Measurements from ENCODE around the gene LPAR3.

LPAR3 gene

GRCh38 chr1:84892705-84893618, at the start of gene LPAR3 (continued):
- TF ChIP-seq ZSCAN18 (tag by site-specific recombination; IDR thresholded peaks at IDR 0.05) (no peak), ZNF791 (tag by site-specific recombination; IDR thresholded peaks at IDR 0.05) (no peak), ZNF2 (tag by site-specific recombination; IDR thresholded peaks at IDR 0.05) (peak; percentile 51; the same call in 1 of the 2 replicates), KLF1 (tag by site-specific recombination; IDR thresholded peaks at IDR 0.05) (peak; percentile 81), ZFHX2 (tag by site-specific recombination; conservative IDR thresholded peaks at IDR 0.05) (peak; percentile 89), OSR2 (tag by site-specific recombination; IDR thresholded peaks at IDR 0.05) (no peak), ZNF692 (tag by site-specific recombination; IDR thresholded peaks at IDR 0.05) (peak; percentile 73), ZNF280D (tag by site-specific recombination; IDR thresholded peaks at IDR 0.05) (no peak), ZNF518A (tag by site-specific recombination; conservative IDR thresholded peaks at IDR 0.05; ENCODE audit: low read depth) (no peak), AEBP2 (tag by site-specific recombination; IDR thresholded peaks at IDR 0.05; ENCODE audit: borderline replicate concordance) (no peak), ZNF140 (tag by site-specific recombination; IDR thresholded peaks at IDR 0.05) (no peak), ZBTB48 (tag by site-specific recombination; IDR thresholded peaks at IDR 0.05) (peak; percentile 67), ZNF169 (tag by site-specific recombination; IDR thresholded peaks at IDR 0.05) (no peak), HOXC10 (CRISPR knock-in tag; IDR thresholded peaks at IDR 0.05) (no peak), ZBTB1 (tag by site-specific recombination; IDR thresholded peaks at IDR 0.05) (no peak), ZSCAN30 (tag by site-specific recombination; IDR thresholded peaks at IDR 0.05) (peak; percentile 64), RBAK (tag by site-specific recombination; IDR thresholded peaks at IDR 0.05) (no peak), SP3 (tag by site-specific recombination; IDR thresholded peaks at IDR 0.05) (peak; percentile 83), ZBTB11 (tag by site-specific recombination; conservative IDR thresholded peaks at IDR 0.05; ENCODE audit: low read depth) (peak; percentile 89), ZNF548 (tag by site-specific recombination; IDR thresholded peaks at IDR 0.05) (no peak), ZNF26 (tag by site-specific recombination; IDR thresholded peaks at IDR 0.05) (no peak)
